ENCODE measurements around the gene RPL19. TPM values are rescaled to one million over a fixed set of nuclear protein-coding genes. Genes with fewer than 3 reads are reported as not detected.
A peak's percentile ranks its signal among the peaks of the same experiment; 100 is the strongest.

RPL19 gene
- total RNA-seq, 1 donor from 2014 or later, result 1,451 TPM

DNA sequence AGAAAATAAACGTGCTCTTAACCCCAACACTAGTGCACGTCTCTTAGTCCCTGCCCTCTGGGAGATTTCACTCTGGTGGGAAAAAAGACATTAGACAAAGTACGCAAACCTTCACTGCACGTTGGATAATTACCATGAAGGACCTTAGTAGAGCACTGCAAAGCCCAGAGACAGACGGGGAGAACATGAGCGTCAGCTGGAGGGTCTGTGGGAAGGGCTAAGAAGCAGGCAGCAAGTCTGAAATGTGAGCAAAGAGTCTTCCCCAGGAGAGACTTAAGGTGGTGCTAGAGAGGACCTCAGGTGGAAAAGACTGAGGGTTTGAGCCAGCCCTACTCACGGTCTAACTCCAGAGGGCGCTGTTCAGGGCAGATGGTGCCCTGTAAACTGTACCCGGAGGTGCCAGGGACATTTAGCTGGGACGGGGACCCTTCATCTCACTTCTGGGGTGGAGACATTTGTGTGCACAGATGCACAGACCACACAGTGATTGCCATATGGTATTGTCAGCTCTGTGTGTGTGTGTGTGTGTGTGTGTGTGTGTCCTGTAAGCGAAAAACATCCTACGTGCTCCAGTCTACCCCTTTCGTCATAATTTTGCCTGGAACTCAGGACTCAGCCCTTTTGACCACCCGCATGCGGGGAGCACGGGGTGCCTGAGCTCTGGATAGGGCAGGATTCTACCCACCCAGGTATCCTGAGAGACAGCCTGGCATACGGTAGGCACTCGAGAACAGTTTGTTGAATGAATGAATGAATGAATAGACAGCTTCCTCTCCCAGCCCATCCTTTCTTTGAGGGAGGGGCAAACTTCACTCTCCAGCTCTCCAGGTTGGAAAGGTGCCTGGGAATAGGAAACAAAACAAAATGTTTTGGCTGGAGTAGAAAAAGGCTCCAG lies 35.7 kb downstream of the RPL19 start:
- DNase-seq (ENCODE audit: low read depth) (peak; percentile 35), FAIRE-seq (no peak)
- H3K27ac Mint-ChIP-seq (ENCODE audit: unreplicated experiment), result no peak overlapping the region
- Histone ChIP-seq H3K4me2 (ENCODE audit: low read length) (no peak overlapping the region), H3K9ac (ENCODE audit: low read length) (no peak overlapping the region), H3K27me3 (ENCODE audit: insufficient read depth, low read length) (peaks cover 3% of the 10 kb centered on the region), H3K4me1 (ENCODE audit: insufficient read depth, low read length) (peaks cover 11% of the 10 kb centered on the region), H3K36me3 (ENCODE audit: insufficient read depth, low read length) (no peaks in the 10 kb centered on the region), H3K79me2 (ENCODE audit: insufficient read depth, low read length) (no peaks in the 10 kb centered on the region), H4K20me1 (ENCODE audit: insufficient read depth, low read length) (no peaks in the 10 kb centered on the region), H2AFZ (ENCODE audit: low read depth, low read length) (no peak overlapping the region), H3K9me3 (ENCODE audit: insufficient read depth, low read depth, low read length) (no peaks in the 10 kb centered on the region), H3K27ac (ENCODE audit: low read depth, low read length) (no peak overlapping the region), H3K4me3 (ENCODE audit: insufficient read depth, low read depth, low read length) (no peak overlapping the region)
- H3K4me1 Mint-ChIP-seq (ENCODE audit: low read depth, unreplicated experiment), result peaks cover 3% of the 10 kb centered on the region
- no peaks in the 10 kb centered on the region for H3K36me3 Mint-ChIP-seq (ENCODE audit: low read depth, unreplicated experiment)
- no peak for TF ChIP-seq EZH2 (IDR thresholded peaks at IDR 0.05; ENCODE audit: insufficient read depth, low read length)
- TF ChIP-seq, protein P1, sequence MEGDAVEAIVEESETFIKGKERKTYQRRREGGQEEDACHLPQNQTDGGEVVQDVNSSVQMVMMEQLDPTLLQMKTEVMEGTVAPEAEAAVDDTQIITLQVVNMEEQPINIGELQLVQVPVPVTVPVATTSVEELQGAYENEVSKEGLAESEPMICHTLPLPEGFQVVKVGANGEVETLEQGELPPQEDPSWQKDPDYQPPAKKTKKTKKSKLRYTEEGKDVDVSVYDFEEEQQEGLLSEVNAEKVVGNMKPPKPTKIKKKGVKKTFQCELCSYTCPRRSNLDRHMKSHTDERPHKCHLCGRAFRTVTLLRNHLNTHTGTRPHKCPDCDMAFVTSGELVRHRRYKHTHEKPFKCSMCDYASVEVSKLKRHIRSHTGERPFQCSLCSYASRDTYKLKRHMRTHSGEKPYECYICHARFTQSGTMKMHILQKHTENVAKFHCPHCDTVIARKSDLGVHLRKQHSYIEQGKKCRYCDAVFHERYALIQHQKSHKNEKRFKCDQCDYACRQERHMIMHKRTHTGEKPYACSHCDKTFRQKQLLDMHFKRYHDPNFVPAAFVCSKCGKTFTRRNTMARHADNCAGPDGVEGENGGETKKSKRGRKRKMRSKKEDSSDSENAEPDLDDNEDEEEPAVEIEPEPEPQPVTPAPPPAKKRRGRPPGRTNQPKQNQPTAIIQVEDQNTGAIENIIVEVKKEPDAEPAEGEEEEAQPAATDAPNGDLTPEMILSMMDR (IDR thresholded peaks at IDR 0.05; ENCODE audit: insufficient read depth, low read depth, low read length), result peak; percentile 77
- no peak overlapping the region for H3K4me3 Mint-ChIP-seq (ENCODE audit: unreplicated experiment)
- H3K9me3 Mint-ChIP-seq (ENCODE audit: unreplicated experiment), result no peaks in the 10 kb centered on the region
- H3K27me3 Mint-ChIP-seq (ENCODE audit: low read depth, unreplicated experiment), result peaks cover 31% of the 10 kb centered on the region

DNA sequence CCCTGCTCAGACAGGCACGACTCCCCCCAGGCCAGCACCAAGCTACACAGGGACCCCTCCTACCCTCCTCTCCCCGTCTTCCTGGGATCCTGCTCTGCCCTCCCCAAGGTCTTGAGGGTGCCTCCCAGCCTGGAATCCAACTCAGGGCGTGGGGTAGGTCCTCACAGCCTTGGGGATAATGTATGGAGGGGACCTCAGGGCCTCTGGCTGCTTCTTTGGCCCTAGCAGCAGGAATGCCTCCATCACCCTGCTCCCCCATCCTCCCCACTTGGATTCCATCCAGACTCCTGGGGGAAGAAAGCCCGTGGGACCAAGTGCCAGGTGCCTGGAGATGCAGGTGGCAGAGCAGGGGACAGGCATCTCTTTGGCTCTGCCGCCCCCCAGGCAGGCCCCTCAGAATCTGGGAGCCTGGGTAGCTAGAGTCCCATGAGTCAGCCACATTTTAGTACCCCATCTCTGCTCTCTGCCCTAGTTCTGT lies 36.4 kb downstream of the RPL19 start:
- H3K9me3 Mint-ChIP-seq (ENCODE audit: unreplicated experiment), result no peaks in the 10 kb centered on the region
- no peaks in the 10 kb centered on the region for H3K36me3 ChIP-seq (ENCODE audit: insufficient read depth, low read length)
- H3K4me3 Mint-ChIP-seq (ENCODE audit: unreplicated experiment), result no peak overlapping the region
- H3K27me3 Mint-ChIP-seq (ENCODE audit: low read depth, unreplicated experiment), result peaks cover 28% of the 10 kb centered on the region
- no peaks in the 10 kb centered on the region for H4K20me1 ChIP-seq (ENCODE audit: insufficient read depth, low read length)
- no peaks in the 10 kb centered on the region for H3K9me3 ChIP-seq (ENCODE audit: insufficient read depth, low read depth, low read length)
- H3K27me3 ChIP-seq (ENCODE audit: insufficient read depth, low read length), result peaks cover 3% of the 10 kb centered on the region
- FAIRE-seq (no peak), DNase-seq (ENCODE audit: low read depth) (no peak)
- H3K27ac Mint-ChIP-seq (ENCODE audit: unreplicated experiment), result no peak overlapping the region
- H3K36me3 Mint-ChIP-seq (ENCODE audit: low read depth, unreplicated experiment), result no peaks in the 10 kb centered on the region
- peaks cover 3% of the 10 kb centered on the region for H3K4me1 Mint-ChIP-seq (ENCODE audit: low read depth, unreplicated experiment)
- H3K9ac ChIP-seq (ENCODE audit: low read length), result no peak overlapping the region
- H3K79me2 ChIP-seq (ENCODE audit: insufficient read depth, low read length), result no peaks in the 10 kb centered on the region
- H3K27ac ChIP-seq (ENCODE audit: low read depth, low read length), result no peak overlapping the region
- peaks cover 11% of the 10 kb centered on the region for H3K4me1 ChIP-seq (ENCODE audit: insufficient read depth, low read length)
- H3K4me2 ChIP-seq (ENCODE audit: low read length), result no peak overlapping the region
- H3K4me3 ChIP-seq (ENCODE audit: insufficient read depth, low read depth, low read length), result no peak overlapping the region
- TF ChIP-seq EZH2 (IDR thresholded peaks at IDR 0.05; ENCODE audit: insufficient read depth, low read length), result no peak
- TF ChIP-seq, protein P1 (IDR thresholded peaks at IDR 0.05; ENCODE audit: insufficient read depth, low read depth, low read length), result no peak
- no peak overlapping the region for H2AFZ ChIP-seq (ENCODE audit: low read depth, low read length)

DNA sequence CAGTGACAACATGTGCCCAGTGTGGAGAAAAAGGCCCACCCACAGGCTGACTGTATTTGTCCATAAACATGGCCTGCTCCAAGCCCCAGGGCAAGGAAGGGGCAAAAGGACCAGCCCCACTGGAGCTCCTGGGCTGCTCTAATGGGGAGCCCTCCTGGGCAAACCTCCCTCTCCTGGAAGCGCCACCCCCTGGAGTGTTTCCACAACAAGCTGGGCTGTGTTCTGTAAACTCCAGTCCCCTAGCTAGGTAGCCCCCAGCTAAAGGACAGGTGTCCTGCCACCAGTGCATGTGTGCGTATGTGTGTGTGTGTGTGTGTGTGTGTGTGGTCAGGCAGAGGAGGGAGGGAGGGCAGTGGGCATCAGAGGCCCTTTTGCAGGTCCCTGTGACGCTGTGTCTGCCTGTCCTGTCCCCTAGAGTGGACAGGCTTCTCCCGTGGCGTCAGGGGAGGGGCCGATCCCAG lies 36.9 kb downstream of the RPL19 start:
- no peak overlapping the region for H3K4me3 ChIP-seq (ENCODE audit: insufficient read depth, low read depth, low read length)
- Mint-ChIP-seq H3K4me1 (ENCODE audit: low read depth, unreplicated experiment) (no peaks in the 10 kb centered on the region), H3K27me3 (ENCODE audit: low read depth, unreplicated experiment) (peaks cover 25% of the 10 kb centered on the region), H3K9me3 (ENCODE audit: unreplicated experiment) (no peaks in the 10 kb centered on the region), H3K36me3 (ENCODE audit: low read depth, unreplicated experiment) (no peaks in the 10 kb centered on the region), H3K4me3 (ENCODE audit: unreplicated experiment) (no peak overlapping the region), H3K27ac (ENCODE audit: unreplicated experiment) (no peak overlapping the region)
- FAIRE-seq, result no peak
- H3K27me3 ChIP-seq (ENCODE audit: insufficient read depth, low read length), result peaks cover 3% of the 10 kb centered on the region
- H3K36me3 ChIP-seq (ENCODE audit: insufficient read depth, low read length), result no peaks in the 10 kb centered on the region
- no peak overlapping the region for H2AFZ ChIP-seq (ENCODE audit: low read depth, low read length)
- H3K27ac ChIP-seq (ENCODE audit: low read depth, low read length), result no peak overlapping the region
- peaks cover 7% of the 10 kb centered on the region for H3K4me1 ChIP-seq (ENCODE audit: insufficient read depth, low read length)
- H3K79me2 ChIP-seq (ENCODE audit: insufficient read depth, low read length), result no peaks in the 10 kb centered on the region
- H3K4me2 ChIP-seq (ENCODE audit: low read length), result no peak overlapping the region
- no peak for DNase-seq (ENCODE audit: low read depth)
- no peaks in the 10 kb centered on the region for H4K20me1 ChIP-seq (ENCODE audit: insufficient read depth, low read length)
- no peaks in the 10 kb centered on the region for H3K9me3 ChIP-seq (ENCODE audit: insufficient read depth, low read depth, low read length)
- TF ChIP-seq, protein P1 (IDR thresholded peaks at IDR 0.05; ENCODE audit: insufficient read depth, low read depth, low read length), result no peak
- TF ChIP-seq EZH2 (IDR thresholded peaks at IDR 0.05; ENCODE audit: insufficient read depth, low read length), result no peak
- H3K9ac ChIP-seq (ENCODE audit: low read length), result no peak overlapping the region
